ENCODE measurements around the gene RPL10L.

RPL10L gene

DNA sequence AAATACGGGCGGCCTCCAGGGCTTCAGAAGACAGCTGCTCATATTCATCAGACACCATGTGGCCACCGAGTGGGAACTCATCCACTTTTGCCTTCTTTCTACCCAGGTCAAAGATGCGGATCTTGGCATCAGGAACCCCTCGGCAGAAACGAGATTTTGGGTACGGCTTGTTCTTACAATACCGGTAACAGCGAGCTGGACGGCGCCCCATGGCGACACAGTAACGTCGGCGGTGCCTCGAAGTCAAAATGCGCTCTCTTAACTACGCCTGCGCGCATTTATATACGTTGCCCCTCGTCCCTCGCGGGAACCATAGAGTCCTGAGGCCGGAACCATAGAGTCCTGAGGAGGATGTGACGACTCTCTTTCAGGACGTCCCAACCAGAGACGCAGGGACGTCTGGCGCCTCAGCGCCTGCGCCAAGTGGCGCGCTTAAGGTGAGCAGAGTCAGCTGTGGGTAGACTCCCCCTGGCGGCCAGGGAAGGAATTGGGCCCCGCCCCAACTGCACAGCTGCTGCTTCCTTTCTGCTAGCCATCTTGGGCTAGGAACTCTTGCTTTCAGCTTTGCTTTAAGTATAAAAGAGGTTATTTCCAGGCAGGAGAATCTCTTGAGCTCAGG is at the start of gene RPL10L:
Gene RPL10L (minus strand): TSS at position 256 of the 619 bp plus-strand sequence. CDS start 45 bp downstream, at position 211.
- no peak for DNase-seq
- CTCF ChIA-PET: no interaction called here
- Mint-ChIP-seq H3K9me3 (peaks cover 2% of the 10 kb centered on the region), H3K27me3 (no peaks in the 10 kb centered on the region), H3K4me3 (no peak within 1 kb of the TSS), H3K36me3 (no peaks in the 10 kb centered on the region), H3K4me1 (no peaks in the 10 kb centered on the region), H3K27ac (no peak within 1 kb of the TSS)

- Mint-ChIP-seq H3K27ac (no peak overlapping the region), H3K4me3 (no peak overlapping the region), H3K9me3 (peaks cover 9% of the 10 kb centered on the region), H3K36me3 (no peaks in the 10 kb centered on the region), H3K4me1 (no peaks in the 10 kb centered on the region), H3K27me3 (no peaks in the 10 kb centered on the region)
- DNase-seq: no peak
- CTCF ChIA-PET: no interaction called here
Measured at GRCh38 chr14:46691819-46692218, 40.2 kb upstream of the RPL10L start.

DNA sequence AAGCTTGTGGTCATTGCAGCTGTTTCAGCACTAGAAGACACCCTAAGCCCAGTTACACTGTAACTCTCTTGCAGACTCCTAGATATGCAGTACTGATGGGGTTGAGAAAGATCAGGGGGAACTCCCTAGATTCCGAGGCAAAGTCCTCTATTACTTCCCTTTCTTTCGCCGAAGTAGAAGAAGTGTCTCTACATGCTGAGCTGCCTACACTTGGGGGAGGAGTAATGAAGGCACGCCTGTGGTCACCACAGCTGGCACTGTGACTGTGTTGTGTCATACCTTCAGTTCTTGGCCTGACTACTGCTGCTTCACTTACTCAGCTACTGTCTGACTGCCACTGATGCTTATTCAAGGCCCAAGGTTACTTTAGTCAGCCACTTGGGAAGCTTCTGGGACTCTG is 35.1 kb upstream of the RPL10L start:
- CTCF ChIA-PET: no interaction called here
- no peak for DNase-seq
- no peak overlapping the region for H3K27ac Mint-ChIP-seq
- H3K27me3 Mint-ChIP-seq: no peaks in the 10 kb centered on the region
- H3K36me3 Mint-ChIP-seq: no peaks in the 10 kb centered on the region
- H3K9me3 Mint-ChIP-seq: peaks cover 14% of the 10 kb centered on the region
- H3K4me1 Mint-ChIP-seq: no peaks in the 10 kb centered on the region
- no peak overlapping the region for H3K4me3 Mint-ChIP-seq

GRCh38 chr14:46672128-46672527 is 20.5 kb upstream of the RPL10L start:
- H3K4me3 Mint-ChIP-seq: no peak overlapping the region
- no peaks in the 10 kb centered on the region for H3K36me3 Mint-ChIP-seq
- DNase-seq: no peak
- peaks cover 9% of the 10 kb centered on the region for H3K9me3 Mint-ChIP-seq
- no peaks in the 10 kb centered on the region for H3K4me1 Mint-ChIP-seq
- no peaks in the 10 kb centered on the region for H3K27me3 Mint-ChIP-seq
- no peak overlapping the region for H3K27ac Mint-ChIP-seq
- CTCF ChIA-PET: no interaction called here

DNA sequence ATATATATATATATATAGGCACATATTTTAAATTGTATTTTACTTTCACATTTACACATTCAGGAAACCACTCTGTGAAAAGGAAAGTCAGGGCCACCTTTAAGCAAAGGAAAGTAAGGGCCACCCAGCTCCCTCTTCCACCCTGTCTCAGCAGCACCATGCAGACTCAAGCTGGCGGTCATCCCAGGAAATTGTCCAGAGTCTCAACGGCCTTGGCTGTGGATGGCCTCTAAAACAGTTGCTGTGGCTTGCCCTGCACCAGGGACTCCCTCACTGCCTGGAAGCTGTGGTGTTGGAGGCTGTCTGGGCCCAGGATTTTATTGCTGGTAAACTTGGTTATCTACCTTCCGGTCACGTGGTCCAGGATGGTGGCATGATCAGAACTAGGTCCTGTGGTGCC is 11.8 kb upstream of the RPL10L start:
- H3K27me3 Mint-ChIP-seq: no peaks in the 10 kb centered on the region
- H3K9me3 Mint-ChIP-seq: peaks cover 9% of the 10 kb centered on the region
- DNase-seq: no peak
- CTCF ChIA-PET: no interaction called here
- H3K36me3 Mint-ChIP-seq: no peaks in the 10 kb centered on the region
- no peaks in the 10 kb centered on the region for H3K4me1 Mint-ChIP-seq
- H3K27ac Mint-ChIP-seq: no peak overlapping the region
- no peak overlapping the region for H3K4me3 Mint-ChIP-seq

DNA sequence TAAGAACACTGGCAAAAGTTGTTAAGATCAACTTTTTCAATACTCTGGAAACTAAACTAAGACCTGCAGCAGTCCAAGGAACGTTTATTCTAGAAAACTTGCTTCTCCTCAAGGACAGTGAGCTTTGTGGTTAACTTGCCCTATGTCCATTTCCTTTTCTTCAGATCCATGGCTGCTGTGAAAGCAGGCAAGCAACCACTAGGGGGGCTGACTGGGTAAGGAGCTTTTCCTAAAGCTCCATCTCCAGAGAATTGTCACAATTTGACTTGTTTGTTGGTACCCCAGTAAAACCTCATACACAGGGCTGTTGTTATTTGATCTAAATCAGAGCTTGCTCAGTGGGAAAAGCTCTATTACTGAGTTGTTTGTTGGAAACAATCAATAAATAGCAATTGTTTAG is 10.1 kb upstream of the RPL10L start:
- Mint-ChIP-seq H3K9me3 (peaks cover 11% of the 10 kb centered on the region), H3K4me3 (no peak overlapping the region), H3K36me3 (no peaks in the 10 kb centered on the region), H3K4me1 (no peaks in the 10 kb centered on the region), H3K27me3 (no peaks in the 10 kb centered on the region), H3K27ac (no peak overlapping the region)
- no peak for DNase-seq
- CTCF ChIA-PET: no interaction called here

GRCh38 chr14:46653031-46653755 is 1.6 kb upstream of the RPL10L start:
- CTCF ChIA-PET: interaction anchor here (0.6 kb wide), 1 partner anchor 381 kb away, joined by 3 read pairs; no protein-coding TSS in a partner anchor
- H3K4me3 Mint-ChIP-seq: no peak overlapping the region
- no peak overlapping the region for H3K27ac Mint-ChIP-seq
- no peak for DNase-seq
- H3K36me3 Mint-ChIP-seq: no peaks in the 10 kb centered on the region
- no peaks in the 10 kb centered on the region for H3K4me1 Mint-ChIP-seq
- peaks cover 4% of the 10 kb centered on the region for H3K9me3 Mint-ChIP-seq
- H3K27me3 Mint-ChIP-seq: no peaks in the 10 kb centered on the region

GRCh38 chr14:46646796-46647195 is 4.8 kb downstream of the RPL10L start:
- no peak for DNase-seq
- no peaks in the 10 kb centered on the region for H3K36me3 Mint-ChIP-seq
- no peak overlapping the region for H3K4me3 Mint-ChIP-seq
- no peaks in the 10 kb centered on the region for H3K27me3 Mint-ChIP-seq
- no peak overlapping the region for H3K27ac Mint-ChIP-seq
- CTCF ChIA-PET: no interaction called here
- H3K9me3 Mint-ChIP-seq: peaks cover 6% of the 10 kb centered on the region
- no peaks in the 10 kb centered on the region for H3K4me1 Mint-ChIP-seq

GRCh38 chr14:46626876-46627275 is 24.7 kb downstream of the RPL10L start:
- Mint-ChIP-seq H3K36me3 (no peaks in the 10 kb centered on the region), H3K4me3 (no peak overlapping the region), H3K4me1 (no peaks in the 10 kb centered on the region), H3K9me3 (no peaks in the 10 kb centered on the region), H3K27me3 (no peaks in the 10 kb centered on the region), H3K27ac (no peak overlapping the region)
- no peak for DNase-seq
- CTCF ChIA-PET: no interaction called here

All from activated naive CD4-positive, alpha-beta T cell treated with anti-CD3 and anti-CD28 coated beads, Interleukin-2, amount 10 ng/mL, durations not matched to agents 7 days and 5 days (primary cell).